ENCODE data around the gene ZNF668.

The ZNF668 gene

GRCh38 chr16:31073970-31074813, at the start of gene ZNF668, which contains the start of gene ZNF646:
Gene ZNF668 (minus strand): TSS chr16:31074240. CDS start chr16:31064459, 9,781 bp downstream.
Gene ZNF646 (plus strand): TSS chr16:31074422. CDS start chr16:31076325, 1,903 bp downstream.
- H3K27me3 ChIP-seq (replicated peaks; ENCODE audit: insufficient read depth, low read length): no peaks in the 10 kb centered on the region
- peak within 1 kb of the TSS; percentile 98 for H3K4me2 ChIP-seq (ENCODE audit: low read depth, low read length)
- H2AFZ ChIP-seq (ENCODE audit: low read length): peak within 1 kb of the TSS; percentile 81
- no peaks in the 10 kb centered on the region for H4K20me1 ChIP-seq (ENCODE audit: insufficient read depth, low read length)
- H3K9me2 ChIP-seq (replicated peaks; ENCODE audit: insufficient read depth, low read length): no peaks in the 10 kb centered on the region
- H3F3A ChIP-seq (ENCODE audit: insufficient read depth, low read length): peaks cover 6% of the 10 kb centered on the region
- H3K36me3 ChIP-seq (replicated peaks; ENCODE audit: insufficient read depth, low read length): no peaks in the 10 kb centered on the region
- peak within 1 kb of the TSS; percentile 96 for H3K4me3 ChIP-seq (ENCODE audit: low read length)
- TF ChIP-seq CTCF (IDR thresholded peaks at IDR 0.05; ENCODE audit: low read length) (no peak), EZH2 (optimal IDR thresholded peaks at IDR 0.05; ENCODE audit: low read depth, low read length) (no peak), EZH2phosphoT487 (IDR thresholded peaks at IDR 0.05; ENCODE audit: low read length) (no peak)
- peaks cover 75% of the 10 kb centered on the region for H3K79me2 ChIP-seq (ENCODE audit: low read length)
- H3K27ac ChIP-seq (ENCODE audit: low read length): peak within 1 kb of the TSS; percentile 64
- no peaks in the 10 kb centered on the region for H3K9me3 ChIP-seq (replicated peaks; ENCODE audit: insufficient read depth, low read length)
- peak; percentile 100 for DNase-seq
- peak within 1 kb of the TSS; percentile 92 for H3K9ac ChIP-seq (ENCODE audit: low read length)
- peaks cover 9% of the 10 kb centered on the region; the same call in 1 of the 2 replicates for H3K4me1 ChIP-seq (ENCODE audit: low read length)

GRCh38 chr16:31120129-31120528, 46.1 kb upstream of the ZNF668 start:
- no peak for DNase-seq
- H3K36me3 ChIP-seq (replicated peaks; ENCODE audit: insufficient read depth, low read length): peaks cover 6% of the 10 kb centered on the region

More at GRCh38 chr16:31120129-31120528, 46.1 kb upstream of the ZNF668 start:
- H3K9me2 ChIP-seq (replicated peaks; ENCODE audit: insufficient read depth, low read length): no peaks in the 10 kb centered on the region
- no peaks in the 10 kb centered on the region for H3F3A ChIP-seq (ENCODE audit: insufficient read depth, low read length)
- H3K27ac ChIP-seq (ENCODE audit: low read length): no peak overlapping the region
- peaks cover 6% of the 10 kb centered on the region for H3K4me1 ChIP-seq (ENCODE audit: low read length)
- H3K4me2 ChIP-seq (ENCODE audit: low read depth, low read length): no peak overlapping the region
- no peak overlapping the region for H3K4me3 ChIP-seq (ENCODE audit: low read length)
- TF ChIP-seq EZH2 (optimal IDR thresholded peaks at IDR 0.05; ENCODE audit: low read depth, low read length) (no peak), CTCF (IDR thresholded peaks at IDR 0.05; ENCODE audit: low read length) (no peak), EZH2phosphoT487 (IDR thresholded peaks at IDR 0.05; ENCODE audit: low read length) (no peak)
- H3K9ac ChIP-seq (ENCODE audit: low read length): no peak overlapping the region
- H4K20me1 ChIP-seq (ENCODE audit: insufficient read depth, low read length): no peaks in the 10 kb centered on the region
- peaks cover 28% of the 10 kb centered on the region for H3K79me2 ChIP-seq (ENCODE audit: low read length)
- H3K9me3 ChIP-seq (replicated peaks; ENCODE audit: insufficient read depth, low read length): no peaks in the 10 kb centered on the region
- H3K27me3 ChIP-seq (replicated peaks; ENCODE audit: insufficient read depth, low read length): no peaks in the 10 kb centered on the region
- H2AFZ ChIP-seq (ENCODE audit: low read length): no peak overlapping the region
